Measurements from ENCODE around the gene CENPP. TPM values are rescaled to one million over a fixed set of nuclear protein-coding genes. Genes with fewer than 3 reads are reported as not detected.

Gene CENPP
- total RNA-seq, 4 donors from 2014 or later: 0.37 to 7.1 (median 3.2) TPM

GRCh38 chr9:92527832-92528521 lies 202.2 kb downstream of the CENPP start:
- WGBS, 2 donors (ENCODE audit: low coverage in 1 of 2): 83 to 94% methylated on average over 1 to 4 of the region's 4 CpGs
- no peak overlapping the region for H3K4me3 ChIP-seq
- DNase-seq: no peak
- H3K27ac ChIP-seq: no peak overlapping the region
- TF ChIP-seq EP300 (IDR thresholded peaks at IDR 0.05; ENCODE audit: low read depth) (no peak), POLR2AphosphoS5 (IDR thresholded peaks at IDR 0.05) (no peak), POLR2A (IDR thresholded peaks at IDR 0.05) (no peak), CTCF (IDR thresholded peaks at IDR 0.05) (no peak)
- in situ Hi-C loops (cut with MboI; ENCODE audit: low pct_ligation_motif_present in 1 of 4, low pct_unique_long_range_greater_than_20kb in 1 of 4, low sequenced_read_pairs in 3 of 4) (no loop called here), intact Hi-C loops (cut with DNase I; ENCODE audit: low total_unique reads) (no loop called here)
- no peaks in the 10 kb centered on the region for H3K9me3 ChIP-seq
- H3K27me3 ChIP-seq: no peaks in the 10 kb centered on the region
- no peaks in the 10 kb centered on the region for H3K4me1 ChIP-seq
- H3K36me3 ChIP-seq: no peaks in the 10 kb centered on the region

- no peak overlapping the region for H3K4me3 ChIP-seq
Observed at GRCh38 chr9:92528522-92528849, 202.7 kb downstream of the CENPP start.

GRCh38 chr9:92529124-92529523 lies 203.4 kb downstream of the CENPP start:
- WGBS, 2 donors (ENCODE audit: low coverage in 1 of 2): 91 to 100% methylated on average over 3 of the region's 3 CpGs
- no peaks in the 10 kb centered on the region for H3K36me3 ChIP-seq
- DNase-seq: no peak
- no peak overlapping the region for H3K4me3 ChIP-seq
- intact Hi-C loops (cut with DNase I; ENCODE audit: low total_unique reads): no loop called here
- H3K27me3 ChIP-seq: no peaks in the 10 kb centered on the region
- no peaks in the 10 kb centered on the region for H3K9me3 ChIP-seq
- no peak overlapping the region for H3K27ac ChIP-seq
- in situ Hi-C loops (cut with MboI; ENCODE audit: low pct_ligation_motif_present in 1 of 4, low pct_unique_long_range_greater_than_20kb in 1 of 4, low sequenced_read_pairs in 3 of 4): no loop called here
- H3K4me1 ChIP-seq: no peaks in the 10 kb centered on the region
- no peak for TF ChIP-seq CTCF (IDR thresholded peaks at IDR 0.05)
- no peak for TF ChIP-seq POLR2AphosphoS5 (IDR thresholded peaks at IDR 0.05)
- TF ChIP-seq EP300 (IDR thresholded peaks at IDR 0.05; ENCODE audit: low read depth): no peak
- TF ChIP-seq POLR2A (IDR thresholded peaks at IDR 0.05): no peak

More at GRCh38 chr9:92528522-92528849, 202.7 kb downstream of the CENPP start:
- in situ Hi-C loops (cut with MboI; ENCODE audit: low pct_ligation_motif_present in 1 of 4, low pct_unique_long_range_greater_than_20kb in 1 of 4, low sequenced_read_pairs in 3 of 4): no loop called here
- no peak overlapping the region for H3K27ac ChIP-seq
- no peaks in the 10 kb centered on the region for H3K27me3 ChIP-seq
- intact Hi-C loops (cut with DNase I; ENCODE audit: low total_unique reads): no loop called here
- TF ChIP-seq POLR2A (IDR thresholded peaks at IDR 0.05) (no peak), CTCF (IDR thresholded peaks at IDR 0.05) (no peak), POLR2AphosphoS5 (IDR thresholded peaks at IDR 0.05) (no peak), EP300 (IDR thresholded peaks at IDR 0.05; ENCODE audit: low read depth) (no peak)
- 83 to 97% methylated on average over 1 of the region's 1 CpG for WGBS, 2 donors (ENCODE audit: low coverage in 1 of 2)
- H3K9me3 ChIP-seq: no peaks in the 10 kb centered on the region
- H3K4me1 ChIP-seq: no peaks in the 10 kb centered on the region
- no peaks in the 10 kb centered on the region for H3K36me3 ChIP-seq
- no peak for DNase-seq

GRCh38 chr9:92530893-92531292 lies 205.1 kb downstream of the CENPP start:
- no peak for DNase-seq
- in situ Hi-C loops (cut with MboI; ENCODE audit: low pct_ligation_motif_present in 1 of 4, low pct_unique_long_range_greater_than_20kb in 1 of 4, low sequenced_read_pairs in 3 of 4): no loop called here
- no peak overlapping the region for H3K27ac ChIP-seq
- intact Hi-C loops (cut with DNase I; ENCODE audit: low total_unique reads): no loop called here
- no peaks in the 10 kb centered on the region for H3K27me3 ChIP-seq
- H3K36me3 ChIP-seq: no peaks in the 10 kb centered on the region
- TF ChIP-seq POLR2AphosphoS5 (IDR thresholded peaks at IDR 0.05) (no peak), EP300 (IDR thresholded peaks at IDR 0.05; ENCODE audit: low read depth) (no peak), POLR2A (IDR thresholded peaks at IDR 0.05) (no peak), CTCF (IDR thresholded peaks at IDR 0.05) (no peak)
- no peak overlapping the region for H3K4me3 ChIP-seq
- no peaks in the 10 kb centered on the region for H3K4me1 ChIP-seq
- H3K9me3 ChIP-seq: no peaks in the 10 kb centered on the region

All from transverse colon (tissue), 4 donors.